GM12865 (cell line): Measurements from ENCODE around the gene DPYD.

Experiments
- DNase-seq: peaks from one replicate; pipeline ENCODE4 v3.0.0; 2010; ENCODE audit warnings: low read depth
- H3K4me3 ChIP-seq: 2 replicates; pipeline ENCODE4 v1.5.1; 2011; ENCODE audit warnings: mild to moderate bottlenecking, low read depth, low read length, control low read depth
- TF ChIP-seq, protein P1 (sequence below): IDR thresholded peaks from 2 replicates; pipeline ENCODE4 v1.5.1; 2011; ENCODE audit warnings: low read length, control low read depth, low read depth, inconsistent platforms; ENCODE audit not compliant: insufficient read depth; ENCODE audit errors: missing control alignments

DPYD gene

DNA sequence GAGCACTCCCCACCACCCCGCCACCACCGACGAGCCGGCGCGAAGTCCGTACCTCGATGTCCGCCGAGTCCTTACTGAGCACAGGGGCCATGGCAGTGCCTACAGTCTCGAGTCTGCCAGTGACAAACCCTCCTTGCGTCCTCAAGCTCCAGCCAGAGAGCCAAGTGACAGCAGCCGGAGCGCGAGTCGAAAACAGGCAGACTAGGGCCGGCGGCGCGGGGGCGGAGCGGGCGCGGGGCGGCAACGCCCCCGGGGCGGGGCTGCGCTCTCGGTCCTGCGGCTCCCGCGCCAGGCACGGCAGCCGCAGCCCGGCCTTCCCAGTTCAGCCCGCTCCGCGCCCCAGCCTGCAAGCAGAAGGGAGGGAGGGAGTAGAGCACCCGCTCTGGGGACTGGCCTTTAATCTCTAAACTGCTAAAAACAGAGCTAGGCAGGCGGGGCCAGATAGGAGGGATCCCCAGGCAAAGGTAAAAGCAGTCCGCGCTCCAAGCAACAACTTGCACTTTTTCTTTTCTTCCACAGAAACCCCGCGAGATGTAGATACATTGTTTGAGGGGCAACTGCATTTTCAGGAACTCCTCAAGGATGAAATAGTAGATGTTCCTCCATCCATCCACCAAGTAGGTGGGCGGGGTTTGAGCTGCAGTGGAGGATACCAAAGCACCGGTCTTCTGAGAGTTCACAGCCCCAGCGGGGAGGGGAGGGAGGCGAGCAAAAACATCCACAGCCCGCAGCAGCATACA is at the start of gene DPYD:
TSS of gene DPYD (minus strand) at position 203 of the 740 bp plus-strand sequence. CDS start at position 91, 112 bp downstream.
- TF ChIP-seq, protein P1, sequence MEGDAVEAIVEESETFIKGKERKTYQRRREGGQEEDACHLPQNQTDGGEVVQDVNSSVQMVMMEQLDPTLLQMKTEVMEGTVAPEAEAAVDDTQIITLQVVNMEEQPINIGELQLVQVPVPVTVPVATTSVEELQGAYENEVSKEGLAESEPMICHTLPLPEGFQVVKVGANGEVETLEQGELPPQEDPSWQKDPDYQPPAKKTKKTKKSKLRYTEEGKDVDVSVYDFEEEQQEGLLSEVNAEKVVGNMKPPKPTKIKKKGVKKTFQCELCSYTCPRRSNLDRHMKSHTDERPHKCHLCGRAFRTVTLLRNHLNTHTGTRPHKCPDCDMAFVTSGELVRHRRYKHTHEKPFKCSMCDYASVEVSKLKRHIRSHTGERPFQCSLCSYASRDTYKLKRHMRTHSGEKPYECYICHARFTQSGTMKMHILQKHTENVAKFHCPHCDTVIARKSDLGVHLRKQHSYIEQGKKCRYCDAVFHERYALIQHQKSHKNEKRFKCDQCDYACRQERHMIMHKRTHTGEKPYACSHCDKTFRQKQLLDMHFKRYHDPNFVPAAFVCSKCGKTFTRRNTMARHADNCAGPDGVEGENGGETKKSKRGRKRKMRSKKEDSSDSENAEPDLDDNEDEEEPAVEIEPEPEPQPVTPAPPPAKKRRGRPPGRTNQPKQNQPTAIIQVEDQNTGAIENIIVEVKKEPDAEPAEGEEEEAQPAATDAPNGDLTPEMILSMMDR = no peak
- peak; percentile 90 for DNase-seq
- peak within 1 kb of the TSS; percentile 99 for H3K4me3 ChIP-seq

DNA sequence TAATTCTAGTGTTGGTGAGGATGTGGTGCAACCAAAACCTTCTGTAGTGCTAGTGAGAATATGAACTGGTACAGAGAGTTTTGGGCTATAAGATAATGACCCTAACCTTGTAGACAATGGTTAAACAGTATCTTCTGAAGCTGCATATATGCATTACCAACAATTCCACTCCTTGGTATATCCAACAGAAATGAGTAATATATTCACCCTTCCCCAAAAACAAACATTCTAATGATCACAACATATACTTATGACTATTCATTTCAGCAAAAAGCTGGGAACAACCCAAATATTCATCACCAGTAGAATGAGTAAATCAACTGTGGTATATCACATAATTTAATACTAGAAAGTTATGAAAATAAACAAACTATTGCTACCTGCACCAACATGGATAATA is 39.6 kb upstream of the DPYD start:
- TF ChIP-seq, protein P1 = no peak
- DNase-seq = no peak
- no peak overlapping the region for H3K4me3 ChIP-seq

- DNase-seq = no peak
- H3K4me3 ChIP-seq = no peak overlapping the region
- TF ChIP-seq, protein P1 = no peak
Measured at GRCh38 chr1:97947695-97948094, 26.9 kb upstream of the DPYD start.

- TF ChIP-seq, protein P1 = no peak
- no peak for DNase-seq
- no peak overlapping the region for H3K4me3 ChIP-seq
Measured at GRCh38 chr1:97943354-97943753, 22.5 kb upstream of the DPYD start.

- H3K4me3 ChIP-seq = no peak overlapping the region
- TF ChIP-seq, protein P1 = no peak
- DNase-seq = no peak
Measured at GRCh38 chr1:97942161-97943123, 21.6 kb upstream of the DPYD start.

DNA sequence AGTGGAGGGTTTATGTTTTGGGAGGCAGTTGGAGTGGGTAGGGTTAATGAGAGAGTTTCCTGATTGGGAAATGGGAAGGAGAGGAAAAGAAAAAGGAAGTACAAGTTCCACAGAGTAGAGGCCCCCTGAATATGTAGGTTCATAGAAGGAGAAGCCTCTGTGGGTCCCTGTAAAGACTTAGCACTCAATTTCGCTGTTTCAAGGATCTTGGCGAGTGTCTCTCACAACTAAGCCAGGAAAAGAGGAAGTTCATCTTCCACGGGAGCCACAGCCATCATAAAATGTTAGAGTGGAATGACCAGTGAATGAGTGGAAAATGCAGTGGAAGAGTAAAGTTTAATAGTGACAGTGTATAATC is 17.4 kb upstream of the DPYD start:
- TF ChIP-seq, protein P1 = no peak
- H3K4me3 ChIP-seq = no peak overlapping the region
- no peak for DNase-seq
